Esophagus (tissue), 2 donors: ENCODE data around the gene GPHN. TPM values are rescaled to one million over a fixed set of nuclear protein-coding genes. Genes with fewer than 3 reads are reported as not detected.

Source experiments
- H3K27ac ChIP-seq, 2 donors: one replicate each; pipeline ENCODE4 v1.5.1; 2013; ENCODE audit warnings: low read depth in 2 of 2, mild to moderate bottlenecking in 2 of 2, inconsistent platforms in 1 of 2, low read length in 1 of 2, moderate library complexity in 1 of 2
- H3K27me3 ChIP-seq, 2 donors: one replicate each; pipeline ENCODE4 v1.6.1; 2013; ENCODE audit warnings: low read length in 2 of 2, control low read depth in 1 of 2, mild to moderate bottlenecking in 1 of 2; ENCODE audit not compliant: insufficient read depth in 2 of 2, control insufficient read depth in 1 of 2
- H3K36me3 ChIP-seq, 2 donors: one replicate each; pipeline ENCODE4 v1.6.1; 2013; ENCODE audit warnings: low read length in 1 of 2; ENCODE audit not compliant: control insufficient read depth in 2 of 2, insufficient read depth in 2 of 2
- H3K4me1 ChIP-seq, 2 donors: one replicate each; pipeline ENCODE4 v1.6.1; 2013; ENCODE audit warnings: low read length in 1 of 2; ENCODE audit not compliant: control insufficient read depth in 2 of 2, insufficient read depth in 2 of 2
- H3K4me3 ChIP-seq, 2 donors: one replicate each; pipeline ENCODE4 v1.5.1; 2013; ENCODE audit warnings: low read length in 2 of 2, mild to moderate bottlenecking in 2 of 2, low read depth in 1 of 2, moderate library complexity in 1 of 2
- H3K9me3 ChIP-seq, 2 donors: one replicate each; pipeline ENCODE4 v1.6.1; 2013; ENCODE audit warnings: mild to moderate bottlenecking in 2 of 2, low read depth in 1 of 2, low read length in 1 of 2, moderate library complexity in 1 of 2; ENCODE audit not compliant: control insufficient read depth in 2 of 2, insufficient read depth in 1 of 2
- whole genome bisulfite sequencing, 2 donors: extraction: QIAGEN DNeasy Blood & Tissue Kit; methylation state at CpG; one replicate each; pipeline ENCODE4 v1.1.7; 2013; 5-methylcytosine and 5-hydroxymethylcytosine counted together
- polyA plus RNA-seq, 2 donors: library from polyadenylated mRNA; stranded (reverse); fragments of 200-250 nt; gene quantifications; one replicate each; pipeline ENCODE4 v1.2.3, GENCODE V29; 2013
- donor health status: healthy with polysubstance abuse.
- donor health status: Bipolar disorder and iron deficiency.

GPHN gene
- polyA plus RNA-seq, 2 donors: 9.8 to 19.8 TPM

- H3K4me3 ChIP-seq: no peak overlapping the region
- no peaks in the 10 kb centered on the region for H3K4me1 ChIP-seq
- H3K27ac ChIP-seq: no peak overlapping the region
- no peaks in the 10 kb centered on the region for H3K27me3 ChIP-seq
- H3K36me3 ChIP-seq: no peaks in the 10 kb centered on the region
- 75 to 81% methylated on average over 6 of the region's 6 CpGs for WGBS, 2 donors
- no peaks in the 10 kb centered on the region for H3K9me3 ChIP-seq
These were observed 713.5 kb downstream of the GPHN start for GRCh38 chr14:67221248-67221981.

DNA sequence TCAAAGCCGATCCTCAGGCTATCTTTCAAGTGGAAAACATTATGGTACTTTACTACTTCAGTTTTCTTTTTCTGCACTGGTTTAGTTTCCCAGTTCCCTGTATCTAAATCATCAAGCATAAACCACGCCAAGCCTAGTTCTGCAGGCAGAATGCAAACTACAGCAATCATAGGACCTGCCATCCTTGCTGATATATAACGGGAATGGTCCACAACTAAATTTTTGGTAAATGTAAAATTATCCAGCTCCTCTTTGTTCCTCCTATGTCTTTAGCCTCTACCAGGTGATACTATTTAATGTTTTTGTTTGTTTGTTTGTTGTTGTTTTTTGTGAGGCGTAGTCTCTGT lies 714.0 kb downstream of the GPHN start:
- Histone ChIP-seq H3K9me3 (no peaks in the 10 kb centered on the region), H3K4me1 (no peaks in the 10 kb centered on the region), H3K27me3 (no peaks in the 10 kb centered on the region), H3K27ac (no peak overlapping the region), H3K4me3 (no peak overlapping the region), H3K36me3 (no peaks in the 10 kb centered on the region)
- WGBS, 2 donors: 88 to 91% methylated on average over 4 of the region's 4 CpGs

GRCh38 chr14:67225523-67225922 lies 717.6 kb downstream of the GPHN start:
- no peaks in the 10 kb centered on the region for H3K9me3 ChIP-seq
- no peaks in the 10 kb centered on the region for H3K27me3 ChIP-seq
- no peaks in the 10 kb centered on the region for H3K4me1 ChIP-seq
- H3K27ac ChIP-seq: no peak overlapping the region
- no peak overlapping the region for H3K4me3 ChIP-seq
- H3K36me3 ChIP-seq: no peaks in the 10 kb centered on the region
- WGBS, 2 donors: 74 to 83% methylated on average over 4 of the region's 4 CpGs

DNA sequence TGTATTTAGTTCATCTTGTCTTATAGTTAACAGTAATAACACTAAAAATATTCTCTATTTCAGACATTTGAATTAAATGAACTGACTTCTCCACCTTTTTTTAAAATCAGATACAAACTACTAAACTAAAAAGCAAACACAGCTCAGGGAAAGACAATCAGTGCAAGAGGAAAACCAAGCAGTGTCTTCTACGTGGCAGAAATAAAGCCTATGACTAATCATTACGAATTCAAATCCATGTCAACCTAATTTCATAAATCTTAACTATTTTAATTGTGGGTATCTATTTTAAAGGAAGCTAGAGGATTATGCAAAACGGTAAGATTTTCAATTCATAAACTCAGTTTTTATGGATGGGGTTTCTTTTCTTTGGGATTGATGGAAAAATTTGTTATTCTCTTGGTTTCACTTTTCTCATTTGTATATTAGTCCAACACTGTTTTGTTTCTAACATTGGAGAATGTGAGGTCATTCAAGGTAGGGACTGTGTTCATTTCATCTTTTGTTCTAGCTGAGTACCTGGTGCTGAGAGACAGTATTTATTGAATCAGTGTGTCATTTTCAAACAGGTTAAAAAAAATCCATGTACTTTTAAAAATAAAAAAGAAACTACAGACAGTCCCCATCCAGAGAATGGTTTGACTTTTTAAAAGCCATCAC lies 720.5 kb downstream of the GPHN start:
- no peaks in the 10 kb centered on the region for H3K9me3 ChIP-seq
- peaks cover 0 to 2% of the 10 kb centered on the region in 2 donors for H3K4me1 ChIP-seq
- H3K36me3 ChIP-seq: no peaks in the 10 kb centered on the region
- no peak overlapping the region for H3K27ac ChIP-seq
- no peaks in the 10 kb centered on the region for H3K27me3 ChIP-seq
- H3K4me3 ChIP-seq: no peak overlapping the region
- WGBS, 2 donors: 55 to 70% methylated on average over 3 of the region's 3 CpGs

Other genes with a start within 250 kb of the GPHN start
- gene CCDC196, start 21.8 kb upstream of the GPHN start, polyA plus RNA-seq: not detected